Smooth muscle cell of the brain vasculature (primary cell): Measurements from ENCODE around the gene RABL2B.

Source experiments
- DNase-seq: peaks from one replicate; pipeline ENCODE4 v3.0.0-alpha.2; 2012; ENCODE audit warnings: low read depth, low spot score

The RABL2B gene

DNA sequence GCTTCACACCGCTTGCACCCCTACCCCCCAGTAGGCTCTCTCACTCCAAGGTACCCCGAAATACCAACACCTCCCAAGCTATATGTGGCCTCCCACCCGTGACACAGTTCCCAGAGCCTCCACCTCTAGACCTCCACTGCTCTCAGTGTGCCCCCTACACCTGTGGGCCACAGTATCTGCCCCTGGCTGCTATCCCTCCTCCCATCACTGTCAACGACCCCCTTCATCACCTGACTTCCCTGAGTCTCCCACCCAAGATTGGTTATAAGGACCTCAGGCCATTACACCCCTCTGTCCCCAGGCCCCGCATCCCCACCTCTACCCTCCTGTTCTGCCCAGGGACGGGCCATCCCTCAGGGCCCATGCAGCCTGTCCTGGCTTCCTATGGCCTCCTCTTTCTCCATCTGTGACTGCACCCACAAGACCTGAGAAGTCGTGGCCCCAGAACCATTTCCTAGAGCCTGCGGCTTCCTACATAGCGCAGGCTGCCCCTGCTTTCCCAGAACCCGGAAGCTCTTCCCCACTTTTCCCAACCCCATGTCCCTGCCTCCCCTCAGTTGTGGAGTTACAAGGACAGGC is 44.7 kb downstream of the RABL2B start:
- no peak for DNase-seq

DNA sequence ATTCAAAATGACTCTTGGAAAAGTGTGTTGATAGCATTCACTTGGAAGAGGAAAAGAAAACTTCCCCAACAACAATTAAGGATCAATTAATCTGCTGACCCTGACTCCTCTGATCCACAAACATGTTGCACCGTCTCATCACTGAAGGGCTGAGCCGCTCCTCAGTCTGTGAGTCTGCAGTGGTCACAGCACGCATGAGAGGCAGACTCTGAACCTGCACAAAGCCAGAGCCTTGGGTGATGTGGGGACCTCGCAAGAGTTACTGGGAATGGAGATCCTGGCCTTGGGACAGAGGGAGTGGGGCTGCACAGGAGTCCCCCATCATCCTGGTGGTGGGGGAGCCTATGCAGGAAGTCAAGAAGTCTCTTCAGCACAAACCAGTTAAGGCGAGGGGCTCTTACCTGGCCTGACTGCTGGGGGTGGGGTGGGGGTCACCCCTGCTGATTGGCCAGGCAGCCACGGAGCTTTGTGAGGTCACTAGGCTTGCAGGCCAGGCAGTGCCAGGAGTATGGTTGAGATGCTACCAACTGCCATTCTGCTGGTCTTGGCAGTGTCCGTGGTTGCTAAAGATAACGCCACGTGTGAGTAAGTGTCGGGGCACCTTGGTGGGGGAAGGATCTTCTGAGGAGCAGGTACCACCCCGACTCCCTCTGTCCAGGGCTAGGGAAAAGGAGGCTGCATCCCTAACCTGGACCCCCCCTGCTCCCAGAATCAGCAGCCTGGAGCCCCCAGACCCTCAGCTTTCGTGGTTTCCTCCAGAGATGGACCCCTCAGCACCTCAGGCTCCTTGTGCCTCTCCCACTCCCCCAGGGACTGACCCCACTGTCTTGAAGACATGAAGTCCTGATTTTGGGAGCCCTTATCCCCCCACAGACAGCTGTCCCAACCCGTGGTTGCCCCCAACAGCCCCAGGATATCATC is 45.4 kb downstream of the RABL2B start, which contains the start of gene ACR:
ACR (plus strand) TSS at position 477 of the 921 bp plus-strand sequence; CDS start at position 509, 32 bp downstream.
- DNase-seq, result no peak

DNA sequence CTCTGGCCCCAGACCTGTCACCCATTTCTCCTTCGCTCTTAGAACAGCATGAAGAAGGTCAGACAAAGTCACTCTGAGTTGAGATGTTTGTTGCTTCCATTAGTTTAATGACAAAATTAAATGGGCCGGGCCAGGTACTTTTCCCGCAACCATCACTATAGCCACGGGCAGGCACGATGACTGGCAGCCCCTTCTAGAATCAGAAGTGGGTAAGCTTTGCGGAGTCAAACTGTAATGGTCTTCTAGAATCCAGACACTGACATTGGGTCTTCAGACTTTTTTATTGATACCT is 47.8 kb downstream of the RABL2B start:
- no peak for DNase-seq

DNA sequence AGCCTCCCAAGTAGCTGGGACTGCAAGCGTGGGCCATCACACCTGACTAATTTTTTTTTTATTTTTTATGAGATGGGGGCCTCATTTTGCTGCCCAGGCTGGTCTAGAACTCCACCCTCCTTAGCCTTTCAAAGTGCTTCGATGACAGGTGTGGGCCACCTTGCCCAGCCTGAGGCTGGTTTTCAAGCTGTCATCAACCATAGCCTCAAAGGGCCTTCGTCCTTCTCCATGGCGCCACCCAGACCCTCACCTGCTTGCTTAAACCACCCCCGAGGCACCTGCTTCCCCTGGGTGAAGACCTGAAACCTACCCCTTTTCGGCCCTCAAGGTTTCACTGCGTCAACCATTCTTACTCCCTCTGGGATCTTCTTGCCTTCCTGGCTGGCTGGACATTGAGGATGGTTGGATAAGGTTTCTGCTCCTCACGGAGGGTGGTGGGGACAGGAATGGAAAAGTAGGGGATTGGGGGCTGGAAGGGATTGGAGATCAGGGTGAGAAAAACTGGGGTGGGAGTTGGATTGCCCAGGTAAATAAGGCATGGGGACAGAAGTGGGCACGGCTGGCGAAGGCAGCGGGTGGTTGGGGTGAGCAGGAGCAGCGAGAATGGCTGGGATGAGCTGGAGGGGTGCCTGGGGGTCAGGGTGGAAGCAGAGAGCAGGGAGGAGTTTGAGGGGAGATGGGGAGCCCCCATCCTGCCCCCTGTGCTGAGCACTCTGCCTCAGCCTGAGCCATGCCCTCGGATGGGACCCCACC is 48.3 kb downstream of the RABL2B start:
- no peak for DNase-seq

DNA sequence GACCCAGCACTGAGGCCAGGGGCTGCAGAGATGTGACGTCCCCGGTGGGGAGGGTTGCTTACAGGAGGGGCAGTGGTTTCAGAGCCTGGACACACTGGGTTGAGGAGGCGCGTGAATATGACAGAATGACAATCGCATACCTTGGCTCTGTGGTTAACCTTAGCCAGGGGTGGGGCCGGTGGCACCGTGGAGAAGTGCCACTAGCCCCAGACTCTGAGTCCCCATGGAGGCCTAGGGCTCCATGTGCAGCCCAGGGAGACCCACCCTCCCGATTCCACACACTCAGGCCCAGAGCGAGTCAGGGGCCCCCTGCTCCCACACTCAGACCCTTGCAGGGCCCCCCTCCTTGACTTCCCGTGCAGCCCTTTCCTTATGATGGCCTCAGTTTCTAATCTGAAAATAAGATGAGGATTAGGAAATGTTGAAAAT is 49.1 kb downstream of the RABL2B start:
- no peak for DNase-seq

DNA sequence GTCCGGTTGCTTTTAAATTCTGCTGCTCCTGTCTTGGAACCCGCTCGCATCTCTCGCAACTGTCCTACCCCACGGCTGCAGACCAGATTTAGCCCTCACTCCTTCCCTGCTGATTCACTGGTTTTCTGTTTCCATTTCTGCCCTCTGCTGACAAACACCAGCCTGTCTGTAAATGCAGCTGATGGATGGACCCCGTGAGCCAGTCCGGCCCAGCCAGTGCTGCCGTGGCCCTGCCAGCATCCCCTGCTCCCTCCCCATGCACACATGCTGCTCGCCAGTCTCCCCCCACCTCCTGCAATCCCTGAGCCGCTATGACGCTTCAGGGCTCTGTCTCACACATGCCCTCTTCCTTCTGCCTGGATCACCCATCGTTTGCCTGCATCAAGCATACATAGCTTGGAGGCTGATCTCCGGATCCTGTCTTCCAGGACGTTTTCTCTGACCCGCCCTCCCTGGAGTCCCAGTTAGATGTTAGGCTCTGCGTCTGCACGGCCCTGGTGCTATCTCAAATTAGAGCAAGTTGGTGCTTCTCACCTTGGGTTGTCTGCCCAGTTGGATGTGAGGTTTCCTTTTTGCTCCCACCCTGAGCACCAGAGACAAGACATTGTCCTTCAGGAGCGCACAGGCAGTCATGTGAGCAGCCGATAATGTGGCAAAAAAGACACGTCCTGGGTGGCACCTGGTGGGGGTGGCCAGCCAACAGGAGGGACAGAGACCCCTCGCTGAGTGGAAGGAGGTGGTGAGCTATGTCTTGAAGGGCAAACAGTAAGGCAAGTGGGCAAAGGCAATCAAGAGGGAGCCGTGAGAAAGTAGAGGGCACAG is 49.7 kb downstream of the RABL2B start:
- no peak for DNase-seq

DNA sequence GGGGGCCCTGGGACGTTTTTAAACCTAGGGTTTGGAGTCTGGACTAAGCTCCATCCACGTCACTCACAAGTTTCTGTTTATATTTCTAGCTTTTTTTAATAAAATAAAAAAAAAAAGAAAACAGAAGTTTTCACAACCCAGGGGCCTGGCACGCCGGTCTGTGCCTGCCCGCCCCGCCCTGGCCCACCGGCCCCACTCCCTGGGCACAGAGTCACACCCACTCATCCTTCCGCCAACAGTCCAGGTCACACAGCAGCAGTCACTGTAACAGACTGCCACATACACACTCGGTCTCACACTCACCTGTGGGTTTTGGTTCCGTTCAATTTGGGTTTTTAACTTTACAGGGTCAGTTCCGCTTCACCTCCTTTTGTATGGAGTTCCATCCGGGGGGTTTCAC is 50.8 kb downstream of the RABL2B start:
- no peak for DNase-seq

- DNase-seq, result no peak
Measured at GRCh38 chr22:50731811-50732624, 51.4 kb downstream of the RABL2B start.

DNA sequence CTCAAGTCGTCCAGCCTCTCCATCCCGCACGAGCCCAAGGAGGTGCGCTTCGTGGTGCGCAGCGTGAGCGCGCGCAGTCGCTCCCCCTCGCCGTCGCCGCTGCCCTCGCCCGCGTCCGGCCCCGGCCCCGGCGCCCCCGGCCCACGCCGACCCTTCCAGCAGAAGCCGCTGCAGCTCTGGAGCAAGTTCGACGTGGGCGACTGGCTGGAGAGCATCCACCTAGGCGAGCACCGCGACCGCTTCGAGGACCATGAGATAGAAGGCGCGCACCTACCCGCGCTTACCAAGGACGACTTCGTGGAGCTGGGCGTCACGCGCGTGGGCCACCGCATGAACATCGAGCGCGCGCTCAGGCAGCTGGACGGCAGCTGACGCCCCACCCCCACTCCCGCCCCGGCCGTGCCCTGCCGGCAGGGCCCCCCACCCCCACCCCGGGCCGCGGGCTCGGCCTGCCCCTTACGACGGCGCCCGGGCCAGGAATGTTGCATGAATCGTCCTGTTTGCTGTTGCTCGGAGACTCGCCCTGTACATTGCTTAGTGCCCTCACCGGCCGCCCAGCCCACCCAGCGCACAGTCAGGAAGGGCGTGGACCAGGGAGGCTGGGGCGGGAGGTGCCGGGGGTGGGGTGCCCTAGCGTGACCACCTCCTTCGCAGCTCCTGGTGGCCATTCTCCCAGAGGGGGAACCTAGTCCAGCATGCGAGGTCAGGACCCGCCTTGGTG is 52.3 kb downstream of the RABL2B start:
- DNase-seq, result no peak

GRCh38 chr22:50730013-50730891 is 53.2 kb downstream of the RABL2B start:
- DNase-seq, result no peak

- DNase-seq, result no peak
Measured at GRCh38 chr22:50729391-50730012, 53.9 kb downstream of the RABL2B start.

DNA sequence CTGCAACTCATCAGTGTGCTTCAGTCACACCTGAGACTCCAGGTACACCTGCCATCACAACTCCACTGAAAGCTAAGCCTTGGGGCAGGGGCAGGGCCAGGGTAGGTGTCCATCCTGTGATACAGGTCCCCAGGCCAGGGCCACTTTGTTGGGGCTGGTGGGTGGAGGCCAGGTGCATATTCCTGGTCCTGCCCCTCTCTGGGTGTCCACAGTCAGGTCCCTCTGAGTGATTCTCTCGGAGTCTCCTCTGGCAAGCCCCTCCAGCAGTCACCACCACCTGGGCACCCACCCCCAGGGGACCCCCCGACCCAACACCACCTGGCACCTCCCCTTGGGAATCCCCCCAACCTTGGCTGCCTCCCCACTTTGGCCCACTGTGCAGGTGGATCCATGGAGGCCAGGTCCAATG is 54.9 kb downstream of the RABL2B start:
- DNase-seq, result no peak

DNA sequence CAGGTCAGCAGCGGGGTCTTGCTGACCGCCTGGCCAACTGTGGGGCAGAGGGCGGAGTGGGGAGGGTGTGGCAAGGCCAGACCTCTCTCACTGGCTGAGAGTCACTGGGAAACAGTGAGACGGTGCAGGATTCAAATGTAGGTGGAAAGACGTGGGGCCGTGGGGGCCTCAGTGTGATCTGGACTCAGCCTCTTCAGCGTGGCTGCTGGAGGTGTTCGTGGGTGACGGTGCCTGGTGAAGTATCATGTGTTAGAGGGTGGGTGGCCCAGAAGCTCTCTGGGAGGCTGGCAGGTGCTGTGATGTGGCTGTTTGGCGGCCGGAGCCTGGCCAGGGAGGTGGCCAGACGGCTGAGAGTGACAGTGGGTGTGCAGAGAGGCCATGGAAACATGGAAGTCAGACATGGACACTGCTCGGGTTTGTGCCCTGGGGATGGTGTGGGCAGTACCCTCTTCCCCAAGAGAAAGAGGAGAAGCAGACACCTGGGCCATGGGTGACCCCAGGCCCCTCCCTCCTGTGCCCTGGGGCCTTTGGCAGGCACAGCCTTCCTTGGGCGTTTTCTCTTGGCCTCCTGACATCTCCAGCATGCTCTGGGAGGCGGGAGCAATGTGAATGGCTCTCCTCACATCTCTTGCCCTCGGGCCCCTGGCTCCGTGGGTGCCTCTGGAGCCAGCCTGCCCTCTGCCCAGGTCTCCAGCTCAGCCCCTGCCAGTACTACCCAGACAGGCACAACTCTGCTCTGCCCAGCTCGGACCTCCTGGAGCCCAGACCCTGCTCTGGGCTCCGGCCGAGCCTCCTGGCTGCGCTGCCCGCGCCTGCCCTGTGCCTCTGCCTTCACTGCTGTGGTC is 55.5 kb downstream of the RABL2B start:
- no peak for DNase-seq

DNA sequence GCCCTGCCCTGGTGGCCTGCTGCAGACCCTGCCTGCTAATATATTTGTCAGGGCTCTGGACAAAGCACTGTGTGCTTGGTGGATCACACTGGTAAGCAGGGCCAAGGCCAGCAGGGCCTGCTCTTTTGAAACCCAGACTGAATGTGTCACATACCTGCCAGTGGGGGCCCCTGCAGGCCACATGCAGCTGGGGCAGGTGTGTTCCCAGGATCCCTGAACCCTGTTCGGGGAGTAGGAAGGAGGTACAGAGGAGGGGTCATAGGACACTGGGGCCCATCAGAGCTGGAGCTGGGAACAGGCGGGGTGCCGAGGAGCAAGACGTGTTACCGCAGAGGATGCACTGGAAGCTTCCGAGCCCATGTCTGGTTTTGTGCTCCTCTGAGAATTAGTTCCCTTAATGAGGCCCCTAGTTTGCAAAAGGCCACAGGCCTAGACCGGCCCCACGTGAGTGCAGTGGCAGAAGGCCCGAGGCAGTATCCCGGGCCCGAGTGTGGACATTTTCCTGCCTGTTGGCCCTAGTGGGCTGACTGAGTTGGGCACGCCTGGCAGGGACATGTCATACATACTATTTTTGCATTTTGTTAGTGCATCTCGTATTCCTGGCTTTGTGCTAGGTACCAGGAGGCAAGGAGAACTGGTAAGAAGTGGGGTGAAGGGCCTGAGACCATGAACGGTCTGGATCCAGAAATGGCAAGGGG is 56.6 kb downstream of the RABL2B start:
- no peak for DNase-seq

- no peak for DNase-seq
Measured at GRCh38 chr22:50725597-50725996, 57.8 kb downstream of the RABL2B start.

DNA sequence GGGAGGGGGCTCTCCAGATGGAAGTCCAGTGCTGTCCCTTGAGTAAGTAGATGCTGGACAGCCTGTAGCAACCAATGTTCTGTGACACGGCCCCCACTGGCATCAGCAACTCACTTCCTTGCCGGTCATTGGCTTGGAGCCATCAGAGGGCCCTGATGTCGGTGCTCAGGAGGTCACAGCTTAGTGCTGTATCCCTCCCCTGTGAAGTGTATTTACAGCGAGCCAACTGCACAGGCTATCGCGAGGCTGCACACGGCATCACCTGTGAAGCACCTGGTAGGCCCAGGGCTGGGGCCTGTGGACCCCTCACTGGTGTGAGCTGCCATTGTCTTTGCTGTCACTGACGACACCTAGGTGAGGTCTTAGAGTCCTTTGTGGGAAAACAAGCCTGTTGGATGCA is 58.8 kb downstream of the RABL2B start:
- DNase-seq, result no peak

DNA sequence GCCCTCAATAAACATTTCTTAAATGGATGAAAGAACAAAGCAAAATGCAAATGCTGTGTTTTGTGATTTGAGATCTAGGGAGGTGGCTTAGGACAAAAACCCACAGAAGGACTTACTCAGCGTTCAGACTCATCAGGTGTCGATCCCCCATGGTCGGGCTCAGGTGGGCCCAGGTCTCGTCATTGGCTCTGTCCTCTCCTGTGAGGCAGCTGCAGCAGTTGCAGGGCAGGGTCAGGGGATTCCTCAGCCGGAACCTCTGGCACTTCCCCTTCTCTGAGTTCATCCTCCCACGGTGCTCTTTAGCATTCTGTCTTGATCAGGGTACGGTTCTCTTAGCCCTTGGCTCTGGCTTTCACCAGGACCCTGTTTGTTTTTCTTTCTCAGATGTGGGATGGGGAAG is 59.4 kb downstream of the RABL2B start:
- DNase-seq, result no peak
